Loucy (cell line): ENCODE results near the gene FREM3.

Experiments used
- CTCF ChIP-seq: fragments of 200-600 bp; sonication (generic); conservative IDR thresholded peaks from 2 replicates; pipeline ENCODE4 v1.5.1; 2014; ENCODE audit warnings: mild to moderate bottlenecking, antibody characterized with exemption, low read length
- EZH2phosphoT487 ChIP-seq: fragments of 200-600 bp; IDR thresholded peaks from 2 replicates; pipeline ENCODE4 v1.6.1; 2018; ENCODE audit warnings: antibody characterized with exemption, mild to moderate bottlenecking, moderate library complexity, borderline replicate concordance

DNA sequence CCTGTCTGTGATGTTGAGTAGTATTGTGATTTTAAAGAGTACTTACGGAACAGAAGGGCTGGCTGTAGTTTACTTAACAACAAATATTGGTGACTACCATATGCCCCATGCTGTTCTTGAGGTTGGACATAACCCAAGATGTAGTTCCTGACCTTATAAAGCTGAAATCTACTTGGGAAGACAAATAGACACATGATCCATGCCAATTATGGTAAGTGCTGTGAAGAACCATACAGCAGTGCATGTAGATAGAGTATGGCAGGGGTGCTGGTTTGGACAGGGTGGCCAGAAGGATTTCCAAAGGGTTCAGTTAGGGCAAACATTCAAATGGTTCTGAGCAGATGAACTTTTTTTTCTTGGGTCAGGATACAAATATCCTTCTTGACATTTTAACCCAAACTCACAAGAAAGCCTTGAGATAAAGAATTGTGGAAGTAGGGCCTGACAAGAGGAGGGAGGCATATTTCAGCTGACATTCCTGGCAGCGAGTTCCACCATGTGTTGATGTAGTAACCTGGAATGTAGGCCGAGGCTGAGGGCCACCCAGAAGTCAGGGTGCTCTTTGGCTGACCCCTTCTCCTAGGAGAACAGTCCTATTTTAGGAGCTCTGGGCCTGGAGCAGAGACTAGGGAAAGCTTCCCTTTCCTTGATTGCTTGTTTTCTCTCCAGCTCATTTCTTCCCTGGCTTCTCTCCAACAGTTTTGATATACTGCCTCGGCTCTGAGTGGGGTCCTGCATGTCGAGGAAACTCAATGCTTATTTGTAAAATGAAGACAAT, 74.2 kb downstream of the FREM3 start:
- TF ChIP-seq CTCF (no peak), EZH2phosphoT487 (no peak)
